Kidney (tissue), 14 donors: ENCODE results near the gene ALOX15. TPM values are rescaled to one million over a fixed set of nuclear protein-coding genes. Genes with fewer than 3 reads are reported as not detected.

ENCODE experiments used
- DNase-seq, 5 donors: peaks; one replicate each; pipeline ENCODE4 v3.0.0-alpha.2; 2013 to 2020
- FAIRE-seq: peaks from 2 replicates; lab custom pipeline; 2012; peaks lifted over from hg19 to GRCh38; lab: Jason Lieb, UNC
- H3K27ac ChIP-seq, 2 donors: one replicate each; pipeline ENCODE4 v1.7.0; 2013; ENCODE audit warnings: low read depth in 2 of 2, low read length in 2 of 2, inconsistent platforms in 1 of 2
- H3K27me3 ChIP-seq: one replicate; pipeline ENCODE4 v1.7.1; 2013; ENCODE audit warnings: low read length, inconsistent platforms; ENCODE audit not compliant: control insufficient read depth, insufficient read depth
- H3K36me3 ChIP-seq, 3 donors: one replicate each; pipeline versions ENCODE4 v1.7.0 to v1.7.1; 2013; ENCODE audit warnings: low read length in 3 of 3, control low read depth in 1 of 3, inconsistent platforms in 1 of 3; ENCODE audit not compliant: insufficient read depth in 3 of 3, control insufficient read depth in 2 of 3
- H3K4me1 ChIP-seq, 3 donors: one replicate each; pipeline versions ENCODE4 v1.7.0 to v1.7.1; 2013; ENCODE audit warnings: low read length in 3 of 3, inconsistent platforms in 1 of 3, low read depth in 1 of 3; ENCODE audit not compliant: control insufficient read depth in 2 of 3, insufficient read depth in 2 of 3
- H3K4me3 ChIP-seq, 3 donors: one replicate each; pipeline versions ENCODE4 v1.7.0 to v1.8.1; 2013; ENCODE audit warnings: low read length in 3 of 3, control low read depth in 1 of 3, inconsistent platforms in 1 of 3
- H3K9ac ChIP-seq, 3 donors: one replicate each; pipeline versions ENCODE4 v1.7.0 to v1.7.1; 2013; ENCODE audit warnings: low read length in 3 of 3, control low read depth in 1 of 3, inconsistent platforms in 1 of 3
- H3K9me3 ChIP-seq, 3 donors: one replicate each; pipeline versions ENCODE4 v1.7.0 to v1.7.1; 2013; ENCODE audit warnings: low read length in 3 of 3, control low read depth in 1 of 3, inconsistent platforms in 1 of 3; ENCODE audit not compliant: control insufficient read depth in 2 of 3, insufficient read depth in 1 of 3
- intact Hi-C: fragments of 100-400 bp; cut with DNase I; formaldehyde crosslinking; loops from one replicate; pipeline ENCODE4 v1.11.1; 2022
- polyA plus RNA-seq: library from polyadenylated mRNA; stranded (reverse); fragments of 350-450 nt; fragmentation: Illumina TruSeq; extraction: RNeasy Lipid Tissue Mini Kit (QIAGEN cat#74804); gene quantifications from one replicate; pipeline ENCODE4 v1.2.3, GENCODE V29; 2014; ENCODE audit warnings: low read depth, low replicate concordance; ENCODE audit not compliant: insufficient read depth
- total RNA-seq: library from RNA; stranded (reverse); fragmentation: NEBNext Ultra II Directional; extraction: Animal tissue kit (Norgen Biotek cat#: 25700); gene quantifications from one replicate; pipeline ENCODE4 v1.2.1, GENCODE V29; 2021
- TF ChIP-seq, protein P1 (sequence below): IDR thresholded peaks from 3 replicates; pipeline ENCODE4 v1.5.1; 2012; ENCODE audit warnings: mild to moderate bottlenecking, moderate library complexity, borderline replicate concordance; ENCODE audit not compliant: insufficient read depth; ENCODE audit errors: extremely low read depth
- donor health status: control.
- donor health status: control.
- donor health status: control.
- donor health status: control.
- donor health status: control.
- donor health status: DM: yes; HTN: yes; CAD: no.
- donor health status: Normal renal cell carcinoma (clear cell type).

ALOX15 gene
- total and polyA plus RNA-seq, 2 donors from 2014 or later = not detected

DNA sequence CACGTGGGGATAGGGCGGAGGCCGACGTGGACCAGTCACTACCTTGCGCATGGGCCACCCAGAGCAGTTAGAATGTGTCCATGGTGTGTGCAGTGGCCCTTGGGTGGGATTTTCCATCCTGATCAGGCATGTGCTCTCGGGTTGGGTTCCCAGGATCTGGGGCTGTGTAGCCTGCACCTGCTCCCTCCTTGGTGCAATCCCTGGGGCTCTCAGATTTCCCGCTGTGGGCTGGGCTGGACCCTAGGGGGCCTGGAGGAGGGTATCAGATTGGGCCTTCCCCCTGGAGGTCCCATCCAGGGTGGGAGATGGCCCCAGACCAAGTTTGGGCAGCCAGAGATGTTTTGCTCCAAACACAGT lies 55.9 kb downstream of the ALOX15 start:
- Histone ChIP-seq H3K4me1 (peaks cover 2 to 49% (median 27%) of the 10 kb centered on the region in 3 donors), H3K9ac (peak overlapping the region in 1 of 3 donors; percentile 73), H3K4me3 (peak overlapping the region; percentile 36 to 72 (median 59)), H3K36me3 (no peaks in the 10 kb centered on the region), H3K9me3 (no peaks in the 10 kb centered on the region), H3K27me3 (no peaks in the 10 kb centered on the region), H3K27ac (peak overlapping the region; percentile 82 to 95)
- FAIRE-seq (no peak), DNase-seq (no peak)
- intact Hi-C loops = no loop called here
- TF ChIP-seq, protein P1, sequence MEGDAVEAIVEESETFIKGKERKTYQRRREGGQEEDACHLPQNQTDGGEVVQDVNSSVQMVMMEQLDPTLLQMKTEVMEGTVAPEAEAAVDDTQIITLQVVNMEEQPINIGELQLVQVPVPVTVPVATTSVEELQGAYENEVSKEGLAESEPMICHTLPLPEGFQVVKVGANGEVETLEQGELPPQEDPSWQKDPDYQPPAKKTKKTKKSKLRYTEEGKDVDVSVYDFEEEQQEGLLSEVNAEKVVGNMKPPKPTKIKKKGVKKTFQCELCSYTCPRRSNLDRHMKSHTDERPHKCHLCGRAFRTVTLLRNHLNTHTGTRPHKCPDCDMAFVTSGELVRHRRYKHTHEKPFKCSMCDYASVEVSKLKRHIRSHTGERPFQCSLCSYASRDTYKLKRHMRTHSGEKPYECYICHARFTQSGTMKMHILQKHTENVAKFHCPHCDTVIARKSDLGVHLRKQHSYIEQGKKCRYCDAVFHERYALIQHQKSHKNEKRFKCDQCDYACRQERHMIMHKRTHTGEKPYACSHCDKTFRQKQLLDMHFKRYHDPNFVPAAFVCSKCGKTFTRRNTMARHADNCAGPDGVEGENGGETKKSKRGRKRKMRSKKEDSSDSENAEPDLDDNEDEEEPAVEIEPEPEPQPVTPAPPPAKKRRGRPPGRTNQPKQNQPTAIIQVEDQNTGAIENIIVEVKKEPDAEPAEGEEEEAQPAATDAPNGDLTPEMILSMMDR = no peak

DNA sequence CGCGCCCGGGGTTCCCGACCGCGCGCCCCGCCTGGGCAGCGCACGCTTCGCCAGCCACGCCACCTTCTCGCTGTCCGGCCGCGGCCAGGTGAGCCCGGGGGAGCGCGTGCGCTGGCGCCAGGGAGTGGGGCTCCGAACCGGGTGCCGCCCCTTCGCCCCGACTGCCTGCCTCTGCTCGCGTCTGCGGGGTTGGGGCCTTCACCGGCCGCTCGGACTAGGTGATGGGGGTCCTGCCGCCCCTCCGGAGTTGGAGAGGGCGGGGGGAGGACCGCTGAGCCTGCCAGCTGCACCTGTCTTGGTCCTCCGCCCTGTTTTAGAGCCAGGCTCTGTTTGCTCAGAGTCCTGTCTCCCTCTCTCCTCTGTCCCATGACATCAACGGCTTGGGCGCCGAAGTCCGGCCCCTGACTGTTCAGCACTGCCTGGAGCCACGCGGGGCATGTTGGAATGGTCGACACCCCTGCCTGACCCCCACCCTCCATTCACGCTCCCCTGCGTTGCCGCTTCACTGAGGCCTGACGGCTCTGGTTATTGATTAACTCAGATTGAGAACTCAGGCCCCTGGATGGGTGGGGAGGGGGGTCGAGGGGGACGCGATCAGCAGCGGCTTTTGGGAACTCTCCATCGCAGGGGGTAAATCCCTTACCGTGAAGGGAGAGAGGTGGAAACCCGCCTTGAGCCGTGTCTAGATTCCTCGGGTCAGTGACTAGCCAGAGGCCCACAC lies 56.4 kb downstream of the ALOX15 start:
- FAIRE-seq (no peak), DNase-seq (peak; percentile 90 to 94 (median 93))
- peaks cover 2 to 46% (median 27%) of the 10 kb centered on the region in 3 donors for H3K4me1 ChIP-seq
- intact Hi-C loops = no loop called here
- H3K27me3 ChIP-seq = no peaks in the 10 kb centered on the region
- no peaks in the 10 kb centered on the region for H3K36me3 ChIP-seq
- H3K27ac ChIP-seq = peak overlapping the region; percentile 82 to 95
- TF ChIP-seq, protein P1 = no peak
- H3K9ac ChIP-seq = peak overlapping the region in 1 of 3 donors; percentile 73
- H3K9me3 ChIP-seq = no peaks in the 10 kb centered on the region
- H3K4me3 ChIP-seq = peak overlapping the region; percentile 36 to 72 (median 59)

DNA sequence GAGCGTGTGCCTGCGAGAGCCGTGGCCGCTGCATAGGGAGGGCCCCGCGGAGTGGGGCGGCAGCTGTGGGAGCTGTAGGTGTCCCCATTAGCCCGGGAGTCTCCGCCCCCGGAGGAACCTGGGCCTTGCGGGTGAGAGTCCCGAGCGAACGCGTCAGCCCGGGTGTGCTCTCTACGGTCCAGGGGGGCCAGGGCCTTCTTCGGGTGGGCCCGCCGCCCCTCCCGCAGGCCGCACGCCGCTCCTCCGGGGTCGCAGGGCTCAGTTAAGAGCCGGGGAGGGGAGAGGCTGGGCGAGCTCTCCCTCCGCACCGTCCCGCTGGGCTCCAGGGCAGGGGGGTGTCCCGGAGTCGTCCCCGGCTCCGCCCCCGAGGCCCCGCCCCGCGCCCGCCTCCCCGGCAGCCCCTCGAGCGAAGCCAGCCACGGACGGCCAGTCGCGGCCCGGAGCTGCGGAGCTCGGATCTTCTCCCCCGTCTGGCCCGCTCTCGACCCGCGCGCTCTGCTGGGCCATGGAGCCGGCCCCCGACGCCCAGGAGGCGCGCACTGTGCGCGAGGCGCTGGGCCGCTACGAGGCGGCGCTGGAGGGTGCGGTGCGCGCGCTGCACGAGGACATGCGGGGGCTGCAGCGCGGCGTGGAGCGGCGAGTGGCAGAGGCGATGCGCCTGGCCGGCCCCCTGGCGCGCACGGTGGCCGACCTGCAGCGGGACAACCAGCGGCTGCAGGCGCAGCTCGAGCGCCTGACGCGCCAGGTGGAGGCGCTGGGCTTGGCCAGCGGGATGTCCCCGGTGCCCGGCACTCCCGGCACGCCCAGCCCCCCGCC lies 57.2 kb downstream of the ALOX15 start, which contains the start of gene SMTNL2:
Gene SMTNL2 (plus strand): TSS at position 429 of the 816 bp plus-strand sequence. CDS start 77 bp downstream, at position 506.
- H3K27ac ChIP-seq = peak within 1 kb of the TSS; percentile 82 to 95
- FAIRE-seq = no peak

More for the DNA sequence above, 57.2 kb downstream of the ALOX15 start, which contains the start of gene SMTNL2:
- TF ChIP-seq, protein P1 = no peak
- intact Hi-C loops = no loop called here
- Histone ChIP-seq H3K36me3 (no peaks in the 10 kb centered on the region), H3K27me3 (no peaks in the 10 kb centered on the region), H3K9ac (peak within 1 kb of the TSS; percentile 25 to 79 (median 29)), H3K4me1 (peaks cover 2 to 43% (median 27%) of the 10 kb centered on the region in 3 donors), H3K9me3 (no peaks in the 10 kb centered on the region), H3K4me3 (peak within 1 kb of the TSS; percentile 45 to 72 (median 59))
- peak; percentile 88 to 93 (median 89) for DNase-seq
